ENCODE measurements around the gene TRIM22. TPM values are rescaled to one million over a fixed set of nuclear protein-coding genes. Genes with fewer than 3 reads are reported as not detected.
A peak's percentile ranks its signal among the peaks of the same experiment; 100 is the strongest.
"Not testable (repeated sequence)": the region's sequence is repeated elsewhere in the genome, so short reads cannot be mapped to it uniquely, and the experiment has no call there.

Gene TRIM22
- total RNA-seq, 1 experiment from 2014 or later, result not detected

GRCh38 chr11:5690216-5690615, 626 bp downstream of the TRIM22 start:
- Histone ChIP-seq H3K4me3 (ENCODE audit: low read depth, low read length) (no peak overlapping the region), H3K27me3 (replicated peaks; ENCODE audit: control insufficient read depth, insufficient read depth, low read length) (no peaks in the 10 kb centered on the region), H3K4me1 (peaks cover 22% of the 10 kb centered on the region), H3K9me3 (no peaks in the 10 kb centered on the region), H3K36me3 (ENCODE audit: control insufficient read depth, insufficient read depth, low read length) (no peaks in the 10 kb centered on the region)
- Mint-ChIP-seq H3K4me1 (ENCODE audit: low read depth, unreplicated experiment) (peaks cover 23% of the 10 kb centered on the region), H3K36me3 (ENCODE audit: insufficient read depth, unreplicated experiment) (peaks cover 2% of the 10 kb centered on the region), H3K9me3 (ENCODE audit: unreplicated experiment) (no peaks in the 10 kb centered on the region), H3K27ac (ENCODE audit: unreplicated experiment) (peak overlapping the region; percentile 15), H3K27me3 (ENCODE audit: insufficient read depth, unreplicated experiment) (peaks cover 2% of the 10 kb centered on the region), H3K4me3 (ENCODE audit: unreplicated experiment) (no peak overlapping the region)
- CTCF ChIA-PET, result no interaction called here
- BruUV-seq (replicated peaks), result no TSS peak
- no peak for TF ChIP-seq CTCF (IDR thresholded peaks at IDR 0.05; ENCODE audit: insufficient read depth in 1 of 2, low read depth in 1 of 2, low read length in 1 of 2, severe bottlenecking in 1 of 2, unreplicated experiment in 1 of 2)
- POLR2A ChIA-PET, result no interaction called here
- DNase-seq, result no peak
- intact Hi-C loops (cut with micrococcal nuclease; ENCODE audit: unreplicated experiment), result no loop called here

- ChIA-PET POLR2A (no interaction called here), CTCF (no interaction called here)
- Histone ChIP-seq H3K9me3 (no peaks in the 10 kb centered on the region), H3K27me3 (replicated peaks; ENCODE audit: control insufficient read depth, insufficient read depth, low read length) (no peaks in the 10 kb centered on the region), H3K4me1 (peaks cover 20% of the 10 kb centered on the region), H3K36me3 (ENCODE audit: control insufficient read depth, insufficient read depth, low read length) (no peaks in the 10 kb centered on the region), H3K4me3 (ENCODE audit: low read depth, low read length) (no peak overlapping the region)
- intact Hi-C loops (cut with micrococcal nuclease; ENCODE audit: unreplicated experiment), result no loop called here
- Mint-ChIP-seq H3K27me3 (ENCODE audit: insufficient read depth, unreplicated experiment) (peaks cover 2% of the 10 kb centered on the region), H3K36me3 (ENCODE audit: insufficient read depth, unreplicated experiment) (no peaks in the 10 kb centered on the region), H3K27ac (ENCODE audit: unreplicated experiment) (peak overlapping the region; percentile 15), H3K4me1 (ENCODE audit: low read depth, unreplicated experiment) (peaks cover 20% of the 10 kb centered on the region), H3K4me3 (ENCODE audit: unreplicated experiment) (no peak overlapping the region), H3K9me3 (ENCODE audit: unreplicated experiment) (no peaks in the 10 kb centered on the region)
- DNase-seq, result no peak
- no peak for TF ChIP-seq CTCF (IDR thresholded peaks at IDR 0.05; ENCODE audit: insufficient read depth in 1 of 2, low read depth in 1 of 2, low read length in 1 of 2, severe bottlenecking in 1 of 2, unreplicated experiment in 1 of 2)
- no TSS peak for BruUV-seq (replicated peaks)
Measured at GRCh38 chr11:5690736-5691135, 1.1 kb downstream of the TRIM22 start.

DNA sequence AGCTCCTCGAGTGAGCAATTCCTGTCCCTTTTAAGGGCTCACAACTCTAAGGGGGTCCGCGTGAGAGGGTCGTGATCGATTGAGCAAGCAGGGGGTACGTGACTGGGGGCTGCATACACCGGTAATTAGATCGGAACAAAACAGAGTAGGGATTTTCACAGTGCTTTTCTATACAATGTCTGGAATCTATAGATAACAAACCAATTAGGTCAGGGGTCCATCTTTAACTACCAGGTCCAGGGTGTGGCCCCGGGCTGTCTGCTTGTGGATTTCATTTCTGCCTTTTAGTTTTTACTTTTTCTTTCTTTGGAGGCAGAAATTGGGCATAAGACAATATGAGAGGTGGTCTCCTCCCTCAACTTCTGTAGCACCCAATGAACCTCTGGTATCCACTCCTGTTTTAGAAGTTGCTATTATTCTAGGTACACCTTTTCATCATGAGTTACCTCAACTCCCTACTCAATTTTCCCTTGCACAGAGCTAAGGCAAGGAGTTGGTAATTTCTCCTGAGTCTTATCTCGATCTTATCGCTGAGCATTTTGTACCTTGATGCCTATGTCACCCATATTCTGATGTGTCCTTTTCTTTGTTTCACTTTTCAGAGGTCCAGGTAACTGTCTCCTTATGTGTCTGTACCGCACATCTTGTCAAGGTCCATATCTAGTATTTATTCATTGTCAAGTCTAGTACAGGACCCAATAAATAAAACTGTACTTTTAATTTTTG, 1.8 kb downstream of the TRIM22 start:
- peaks cover 16% of the 10 kb centered on the region for H3K4me1 Mint-ChIP-seq (ENCODE audit: low read depth, unreplicated experiment)
- intact Hi-C loops (cut with micrococcal nuclease; ENCODE audit: unreplicated experiment); BruUV-seq (replicated peaks); H3K4me3 ChIP-seq (ENCODE audit: low read depth, low read length); H3K9me3 Mint-ChIP-seq (ENCODE audit: unreplicated experiment); H3K27me3 Mint-ChIP-seq (ENCODE audit: insufficient read depth, unreplicated experiment); H3K36me3 Mint-ChIP-seq (ENCODE audit: insufficient read depth, unreplicated experiment); H3K4me3 Mint-ChIP-seq (ENCODE audit: unreplicated experiment); DNase-seq; POLR2A ChIA-PET; H3K27me3 ChIP-seq (replicated peaks; ENCODE audit: control insufficient read depth, insufficient read depth, low read length); H3K36me3 ChIP-seq (ENCODE audit: control insufficient read depth, insufficient read depth, low read length); H3K9me3 ChIP-seq; CTCF ChIA-PET: not testable (repeated sequence)
- peak overlapping the region; percentile 15 for H3K27ac Mint-ChIP-seq (ENCODE audit: unreplicated experiment)
- H3K4me1 ChIP-seq, result peaks cover 20% of the 10 kb centered on the region
